ENCODE measurements around the gene CXCL13. TPM values are rescaled to one million over a fixed set of nuclear protein-coding genes. Genes with fewer than 3 reads are reported as not detected.

Gene CXCL13
- total RNA-seq, 1 experiment from 2014 or later, result not detected

DNA sequence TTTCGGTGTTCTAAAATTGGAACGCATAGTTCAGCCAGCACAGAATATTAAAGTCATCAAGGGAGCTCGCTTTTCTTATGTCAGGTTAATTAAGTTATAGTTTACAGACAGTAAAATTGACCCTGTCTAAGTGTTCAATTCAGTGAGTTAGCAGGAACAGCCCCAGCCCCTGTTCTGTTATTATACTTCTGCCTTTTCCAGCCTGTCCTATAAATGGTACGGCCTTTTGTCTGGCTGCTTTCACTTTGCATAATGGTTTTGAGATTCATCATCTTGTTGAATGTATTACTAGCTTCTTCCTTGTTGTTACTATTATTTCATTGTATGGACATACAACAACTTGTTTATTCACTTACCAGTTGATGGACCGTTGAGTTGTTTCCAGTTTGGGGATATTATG lies 9.5 kb downstream of the CXCL13 start:
- H3K27me3 ChIP-seq (replicated peaks; ENCODE audit: insufficient read depth, low read depth, low read length, poor library complexity), result no peaks in the 10 kb centered on the region
- intact Hi-C loops (cut with micrococcal nuclease; ENCODE audit: unreplicated experiment), result loop anchor here (5.0 kb wide), 1 partner anchor 228 kb away; no protein-coding TSS in a partner anchor
- H3K9me3 ChIP-seq (ENCODE audit: low read depth, low read length, poor library complexity, severe bottlenecking), result no peaks in the 10 kb centered on the region
- no peaks in the 10 kb centered on the region for H3K36me3 ChIP-seq (ENCODE audit: insufficient read depth, low read length, poor library complexity, severe bottlenecking)
- no peak overlapping the region for H3K4me3 ChIP-seq (ENCODE audit: low read depth, low read length, poor library complexity, severe bottlenecking)
- POLR2A ChIA-PET (ENCODE audit: low non-redundant PET), result no interaction called here
- BruUV-seq (replicated peaks), result no TSS peak
- DNase-seq (ENCODE audit: low spot score), result no peak
- CTCF ChIA-PET, result interaction anchor here (0.6 kb wide), 1 partner anchor 35 kb away, joined by 3 read pairs; no protein-coding TSS in a partner anchor
- H3K4me1 ChIP-seq (ENCODE audit: insufficient read depth, low read length, poor library complexity, severe bottlenecking), result no peaks in the 10 kb centered on the region
- H3K27ac ChIP-seq (ENCODE audit: low read depth, low read length, poor library complexity, severe bottlenecking), result no peak overlapping the region
- no peak for TF ChIP-seq EZH2 (IDR thresholded peaks at IDR 0.05; ENCODE audit: borderline replicate concordance, low read depth, low read length, poor library complexity, severe bottlenecking)
- TF ChIP-seq, protein P1, sequence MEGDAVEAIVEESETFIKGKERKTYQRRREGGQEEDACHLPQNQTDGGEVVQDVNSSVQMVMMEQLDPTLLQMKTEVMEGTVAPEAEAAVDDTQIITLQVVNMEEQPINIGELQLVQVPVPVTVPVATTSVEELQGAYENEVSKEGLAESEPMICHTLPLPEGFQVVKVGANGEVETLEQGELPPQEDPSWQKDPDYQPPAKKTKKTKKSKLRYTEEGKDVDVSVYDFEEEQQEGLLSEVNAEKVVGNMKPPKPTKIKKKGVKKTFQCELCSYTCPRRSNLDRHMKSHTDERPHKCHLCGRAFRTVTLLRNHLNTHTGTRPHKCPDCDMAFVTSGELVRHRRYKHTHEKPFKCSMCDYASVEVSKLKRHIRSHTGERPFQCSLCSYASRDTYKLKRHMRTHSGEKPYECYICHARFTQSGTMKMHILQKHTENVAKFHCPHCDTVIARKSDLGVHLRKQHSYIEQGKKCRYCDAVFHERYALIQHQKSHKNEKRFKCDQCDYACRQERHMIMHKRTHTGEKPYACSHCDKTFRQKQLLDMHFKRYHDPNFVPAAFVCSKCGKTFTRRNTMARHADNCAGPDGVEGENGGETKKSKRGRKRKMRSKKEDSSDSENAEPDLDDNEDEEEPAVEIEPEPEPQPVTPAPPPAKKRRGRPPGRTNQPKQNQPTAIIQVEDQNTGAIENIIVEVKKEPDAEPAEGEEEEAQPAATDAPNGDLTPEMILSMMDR (conservative IDR thresholded peaks at IDR 0.05; ENCODE audit: low read depth, low read length), result no peak

DNA sequence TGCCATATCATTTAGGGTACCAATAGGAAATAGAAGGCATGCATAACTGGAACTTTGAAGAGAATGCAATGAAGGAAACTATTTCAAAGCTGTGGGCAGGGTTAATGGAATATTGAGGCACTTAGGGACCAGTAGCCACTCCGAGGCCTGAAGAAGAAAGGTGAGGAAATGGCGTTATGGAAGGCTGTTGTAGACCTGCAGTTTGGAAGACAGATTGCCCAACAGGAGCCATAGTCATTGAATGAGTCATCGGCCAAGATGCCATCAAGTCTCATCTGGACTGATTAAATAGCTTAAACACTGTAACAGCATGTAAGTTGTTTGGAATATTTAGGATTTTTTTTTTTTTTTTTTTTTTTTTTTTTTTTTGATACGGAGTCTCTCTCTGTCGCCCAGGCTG lies 11.6 kb downstream of the CXCL13 start:
- H3K27me3 ChIP-seq (replicated peaks; ENCODE audit: insufficient read depth, low read depth, low read length, poor library complexity), result peaks cover 6% of the 10 kb centered on the region
- intact Hi-C loops (cut with micrococcal nuclease; ENCODE audit: unreplicated experiment), result loop anchor here (5.0 kb wide), 1 partner anchor 230 kb away; no protein-coding TSS in a partner anchor
- H3K27ac ChIP-seq (ENCODE audit: low read depth, low read length, poor library complexity, severe bottlenecking), result no peak overlapping the region
- TF ChIP-seq, protein P1 (conservative IDR thresholded peaks at IDR 0.05; ENCODE audit: low read depth, low read length), result no peak
- no peak for TF ChIP-seq EZH2 (IDR thresholded peaks at IDR 0.05; ENCODE audit: borderline replicate concordance, low read depth, low read length, poor library complexity, severe bottlenecking)
- no peaks in the 10 kb centered on the region for H3K9me3 ChIP-seq (ENCODE audit: low read depth, low read length, poor library complexity, severe bottlenecking)
- CTCF ChIA-PET, result no interaction called here
- peak; percentile 0 for DNase-seq (ENCODE audit: low spot score)
- no peaks in the 10 kb centered on the region for H3K4me1 ChIP-seq (ENCODE audit: insufficient read depth, low read length, poor library complexity, severe bottlenecking)
- POLR2A ChIA-PET (ENCODE audit: low non-redundant PET), result no interaction called here
- H3K4me3 ChIP-seq (ENCODE audit: low read depth, low read length, poor library complexity, severe bottlenecking), result no peak overlapping the region
- BruUV-seq (replicated peaks), result no TSS peak
- no peaks in the 10 kb centered on the region for H3K36me3 ChIP-seq (ENCODE audit: insufficient read depth, low read length, poor library complexity, severe bottlenecking)

DNA sequence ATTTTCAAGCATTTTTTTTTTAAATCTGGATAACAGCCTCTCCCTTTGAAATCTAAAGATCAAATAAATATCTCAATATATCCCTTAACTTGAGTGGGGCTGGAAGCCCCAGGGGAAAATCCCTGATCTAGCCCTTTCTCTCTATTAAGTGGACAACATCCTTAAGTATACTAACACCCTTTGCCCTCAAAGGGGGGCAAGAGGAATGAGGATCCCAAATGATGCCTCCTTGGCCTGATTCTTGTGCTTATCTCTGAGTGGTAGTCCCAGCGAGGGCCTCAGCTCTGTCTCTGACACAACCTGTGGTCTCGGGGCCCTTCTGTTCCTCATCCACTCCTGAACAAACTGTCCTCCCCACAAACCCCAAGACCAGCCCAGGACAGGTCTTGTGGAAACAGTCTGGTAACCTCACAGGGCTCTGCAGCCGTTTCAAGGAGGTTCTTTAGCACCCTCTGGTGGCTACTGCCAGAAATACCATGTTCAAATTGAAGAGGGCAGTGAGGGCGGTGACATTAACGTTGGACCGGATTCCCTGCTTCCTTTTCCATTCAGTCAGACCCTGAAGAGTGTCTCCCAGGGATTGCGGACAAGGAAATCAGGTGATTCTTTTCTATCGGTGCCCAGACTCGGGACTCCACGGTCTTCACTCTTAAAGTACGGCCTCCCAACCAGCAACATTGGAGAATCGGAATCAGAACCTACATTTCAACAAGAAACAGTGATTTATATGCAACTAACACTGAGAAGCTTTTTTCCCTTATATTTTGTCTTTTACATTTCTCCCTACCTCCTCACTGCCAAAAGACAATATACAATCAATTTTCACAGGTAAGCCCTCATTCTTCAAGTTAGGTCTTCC lies 13.0 kb downstream of the CXCL13 start:
- intact Hi-C loops (cut with micrococcal nuclease; ENCODE audit: unreplicated experiment), result loop anchor here (5.0 kb wide), 1 partner anchor 231 kb away; no protein-coding TSS in a partner anchor
- Histone ChIP-seq H3K27me3 (replicated peaks; ENCODE audit: insufficient read depth, low read depth, low read length, poor library complexity) (peaks cover 14% of the 10 kb centered on the region), H3K27ac (ENCODE audit: low read depth, low read length, poor library complexity, severe bottlenecking) (no peak overlapping the region), H3K4me1 (ENCODE audit: insufficient read depth, low read length, poor library complexity, severe bottlenecking) (no peaks in the 10 kb centered on the region), H3K4me3 (ENCODE audit: low read depth, low read length, poor library complexity, severe bottlenecking) (no peak overlapping the region), H3K9me3 (ENCODE audit: low read depth, low read length, poor library complexity, severe bottlenecking) (no peaks in the 10 kb centered on the region), H3K36me3 (ENCODE audit: insufficient read depth, low read length, poor library complexity, severe bottlenecking) (no peaks in the 10 kb centered on the region)
- peak; percentile 54 for DNase-seq (ENCODE audit: low spot score)
- TF ChIP-seq, protein P1 (conservative IDR thresholded peaks at IDR 0.05; ENCODE audit: low read depth, low read length), result peak; percentile 59
- TF ChIP-seq EZH2 (IDR thresholded peaks at IDR 0.05; ENCODE audit: borderline replicate concordance, low read depth, low read length, poor library complexity, severe bottlenecking), result no peak
- ChIA-PET POLR2A (ENCODE audit: low non-redundant PET) (no interaction called here), CTCF (no interaction called here)
- BruUV-seq (replicated peaks), result no TSS peak

All from A673 (cell line).